HepG2 (cell line): Measurements from ENCODE around the gene CMIP. TPM values are rescaled to one million over a fixed set of nuclear protein-coding genes. Genes with fewer than 3 reads are reported as not detected.

Source experiments
- ATAC-seq: fragments of 200-7000 bp; cut with Tn5 transposase; 3 replicates; pipeline ENCODE4 v1.9.1; 2020; ENCODE audit warnings: mild to moderate bottlenecking, moderate library complexity
- BruUV-seq: library from RNA; stranded (reverse); fragments of 400-500 nt; replicated peaks from 2 replicates; lab custom pipeline; 2021; lab: Mats Ljungman, UMichigan
- CTCF ChIA-PET: fragments of 300-600 bp; formaldehyde crosslinking; extraction: SDS; loops from one replicate; lab custom pipeline; 2021; ENCODE audit warnings: low total read pairs, inconsistent platforms, low intra/inter-chr PET ratio; lab: Yijun Ruan, JAX
- POLR2A ChIA-PET: fragments of 350-600 bp; sonication (Branson Sonifier 250); formaldehyde crosslinking; loops from one replicate; lab custom pipeline; 2020; ENCODE audit warnings: antibody characterized with exemption, inconsistent platforms; lab: Yijun Ruan, JAX
- DNase-seq: peaks from one replicate; pipeline ENCODE4 v3.0.0-alpha.2; 2015; ENCODE audit warnings: low spot score
- FAIRE-seq: peaks from 3 replicates; lab custom pipeline; 2011; peaks lifted over from hg19 to GRCh38; lab: Jason Lieb, UNC
- H2AFZ ChIP-seq: one replicate; pipeline ENCODE4 v1.6.1; 2011; ENCODE audit warnings: low read length, inconsistent platforms
- H3K27ac ChIP-seq: fragments of 300-600 bp; 3 replicates; pipeline ENCODE4 v1.8.0; 2011; ENCODE audit warnings: mixed run types, mild to moderate bottlenecking, mixed read lengths, low read length, inconsistent platforms; ENCODE audit not compliant: insufficient read depth; ENCODE audit errors: extremely low read length
- H3K27me3 ChIP-seq, 2 experiments: fragments of 200-600 bp in 1 of 2; 2 replicates in 1 of 2; 3 replicates in 1 of 2; pipeline versions ENCODE4 v1.6.0 to v1.8.0; 2011; ENCODE audit warnings: low read length in 2 of 2, mild to moderate bottlenecking in 2 of 2, moderate library complexity in 2 of 2, inconsistent platforms in 1 of 2; ENCODE audit not compliant: insufficient read depth in 2 of 2, control insufficient read depth in 1 of 2
- H3K36me3 ChIP-seq, 2 experiments: fragments of 200-600 bp in 1 of 2; replicated peaks in 1 of 2; 2 replicates in 1 of 2; 3 replicates in 1 of 2; pipeline versions ENCODE4 v1.5.1 to v1.8.0; 2011; ENCODE audit warnings: low read length in 2 of 2, inconsistent platforms in 1 of 2; ENCODE audit not compliant: insufficient read depth in 2 of 2, control insufficient read depth in 1 of 2
- H3K4me1 ChIP-seq: 2 replicates; pipeline ENCODE4 v1.5.1; 2012; ENCODE audit warnings: low read length, inconsistent platforms; ENCODE audit not compliant: insufficient read depth
- H3K4me2 ChIP-seq: 2 replicates; pipeline ENCODE4 v1.6.0; 2011; ENCODE audit warnings: low read depth, low read length, inconsistent platforms
- H3K4me3 ChIP-seq, 3 experiments: fragments of 200-600 bp in 1 of 3; sonication (generic), shearing (Covaris generic) in 1 of 3; replicated peaks in 1 of 3; 2 replicates each; pipeline ENCODE4 v1.5.1; 2011 to 2016; ENCODE audit warnings: low read length in 3 of 3, inconsistent platforms in 2 of 3, low read depth in 2 of 3, mild to moderate bottlenecking in 2 of 3, control low read depth in 1 of 3, mixed read lengths in 1 of 3; ENCODE audit not compliant: insufficient read depth in 1 of 3
- H3K79me2 ChIP-seq: one replicate; pipeline ENCODE4 v1.6.1; 2011; ENCODE audit warnings: low read length, inconsistent platforms; ENCODE audit not compliant: insufficient read depth
- H3K9ac ChIP-seq: 2 replicates; pipeline ENCODE4 v1.6.0; 2011; ENCODE audit warnings: mild to moderate bottlenecking, low read depth, low read length, inconsistent platforms; ENCODE audit not compliant: insufficient read depth
- H3K9me3 ChIP-seq: 2 replicates; pipeline ENCODE4 v1.5.1; 2012; ENCODE audit warnings: mild to moderate bottlenecking, low read length
- H4K20me1 ChIP-seq: 2 replicates; pipeline ENCODE4 v1.6.0; 2011; ENCODE audit warnings: inconsistent platforms, mild to moderate bottlenecking, low read length, moderate library complexity; ENCODE audit not compliant: insufficient read depth
- MATR3 ChIP-seq: sonication (generic); formaldehyde crosslinking; IDR thresholded peaks from 2 replicates; pipeline ENCODE4 v1.4.0; 2020; ENCODE audit warnings: missing genetic modification reagents
- SAP130 ChIP-seq: IDR thresholded peaks from 2 replicates; pipeline ENCODE4 v1.6.1; 2016; ENCODE audit warnings: low read depth
- SRSF1 ChIP-seq: fragments of 200-400 bp; formaldehyde crosslinking; optimal IDR thresholded peaks from 2 replicates; pipeline ENCODE3; 2017; ENCODE audit warnings: mild to moderate bottlenecking, low read depth, low read length, moderate library complexity
- TBL1XR1 ChIP-seq: fragments of 150-350 bp; IDR thresholded peaks from 2 replicates; pipeline ENCODE4 v1.6.1; 2014; ENCODE audit warnings: borderline replicate concordance, low read length; ENCODE audit not compliant: partially characterized antibody
- ZMYM3 ChIP-seq: sonication (generic); formaldehyde crosslinking; IDR thresholded peaks from 2 replicates; pipeline ENCODE4 v1.5.1; 2020; ENCODE audit warnings: mild to moderate bottlenecking, missing genetic modification reagents
- ZNF251 ChIP-seq: sonication (generic); formaldehyde crosslinking; IDR thresholded peaks from 2 replicates; pipeline ENCODE4 v1.9.0; 2021; ENCODE audit warnings: mild to moderate bottlenecking, missing genetic modification reagents
- ZNF629 ChIP-seq: sonication (generic); formaldehyde crosslinking; conservative IDR thresholded peaks from 2 replicates; pipeline ENCODE4 v1.5.0; 2020; ENCODE audit warnings: missing genetic modification reagents
- ZNF670 ChIP-seq: sonication (generic); formaldehyde crosslinking; IDR thresholded peaks from 2 replicates; pipeline ENCODE4 v1.8.0; 2022; ENCODE audit warnings: mild to moderate bottlenecking, missing genetic modification reagents, borderline replicate concordance
- ZNF709 ChIP-seq: sonication (generic); formaldehyde crosslinking; IDR thresholded peaks from 2 replicates; pipeline ENCODE4 v1.5.0; 2020; ENCODE audit warnings: mild to moderate bottlenecking, missing genetic modification reagents
- ZNF720 ChIP-seq: sonication (generic); formaldehyde crosslinking; IDR thresholded peaks from 2 replicates; pipeline ENCODE4 v1.4.0; 2020; ENCODE audit warnings: missing genetic modification reagents
- ZNF800 ChIP-seq: sonication (generic); formaldehyde crosslinking; IDR thresholded peaks from 2 replicates; pipeline ENCODE4 v1.4.0; 2020; ENCODE audit warnings: missing genetic modification reagents
- ZSCAN30 ChIP-seq: sonication (generic); formaldehyde crosslinking; IDR thresholded peaks from 2 replicates; pipeline ENCODE4 v1.5.0; 2020; ENCODE audit warnings: mild to moderate bottlenecking, missing genetic modification reagents
- WGBS: methylation state at CpG from one replicate; pipeline ENCODE4 v1.1.6; 2017; ENCODE audit warnings: low lambda C conversion rate; 5-methylcytosine and 5-hydroxymethylcytosine counted together
- in situ Hi-C: cut with HindIII; loops from 2 replicates; pipeline ENCODE4 v1.10.0; 2017; ENCODE audit warnings: low pct_unique_long_range_greater_than_20kb; ENCODE audit not compliant: extremely low pct_ligation_motif_present
- intact Hi-C: fragments of 100-400 bp; cut with micrococcal nuclease; formaldehyde crosslinking; loops from one replicate; pipeline ENCODE4 v1.10.0; 2022; ENCODE audit not compliant: unreplicated experiment
- polyA plus RNA-seq, 8 experiments: library from polyadenylated mRNA; depleted of rRNA in 3 of 8; stranded (reverse) in 7 of 8; unstranded in 1 of 8; fragments of >200 nt; fragmentation: Illumina TruSeq in 4 of 8; extraction: Trizol in 4 of 8; gene quantifications; 2 replicates each; pipeline versions ENCODE4 v1.2.1 to v1.2.3, GENCODE V29; 2011 to 2016; ENCODE audit warnings: low read depth in 4 of 8, missing spikeins in 1 of 8, mixed read lengths in 1 of 8; ENCODE audit not compliant: insufficient read depth in 1 of 8
- total RNA-seq, 5 experiments: library from RNA; depleted of rRNA; stranded (reverse); fragments of >200 nt; fragmentation: Illumina TruSeq; extraction: Trizol; gene quantifications; 2 replicates each; pipeline ENCODE4 v1.2.3, GENCODE V29; 2016; ENCODE audit warnings: low read depth in 1 of 5
- TF ChIP-seq, protein P1 (sequence below): sonication (generic); formaldehyde crosslinking; IDR thresholded peaks from one replicate; pipeline ENCODE4 v1.5.1; 2020; ENCODE audit warnings: mild to moderate bottlenecking, missing genetic modification reagents; ENCODE audit errors: not compliant biosample characterization

The CMIP gene
- total and polyA plus RNA-seq, 2 of the 13 experiments (the other 11 are each of a cell fraction or from before 2014, with no cell fraction given) = 10.9 to 18.1 TPM

- no peak for TF ChIP-seq ZNF800 (CRISPR knock-in tag)
- no peak for TF ChIP-seq ZNF720
- no peak for TF ChIP-seq MATR3 (CRISPR knock-in tag)
- no peak for TF ChIP-seq ZNF251 (CRISPR knock-in tag)
Observed at GRCh38 chr16:81494888-81495287, 50.3 kb downstream of the CMIP start (continued).

GRCh38 chr16:81495321-81496234 lies 51.0 kb downstream of the CMIP start:
- peaks cover 18 to 50% of the 10 kb centered on the region in 2 experiments for H3K36me3 ChIP-seq
- H3K9ac ChIP-seq = no peak overlapping the region
- no peak for DNase-seq
- H3K4me2 ChIP-seq = no peak overlapping the region
- H3K27ac ChIP-seq = no peak overlapping the region
- intact Hi-C loops = no loop called here
- H3K4me3 ChIP-seq = no peak overlapping the region
- in situ Hi-C loops = no loop called here
- no peaks in the 10 kb centered on the region for H3K27me3 ChIP-seq
- peaks cover 91% of the 10 kb centered on the region for H4K20me1 ChIP-seq
- no peak overlapping the region for H2AFZ ChIP-seq
- 96% methylated on average over 10 of the region's 17 CpGs for WGBS
- no peaks in the 10 kb centered on the region for H3K9me3 ChIP-seq
- ATAC-seq = no peak
- no peak for FAIRE-seq
- peaks cover 16% of the 10 kb centered on the region; the same call in 1 of the 2 replicates for H3K4me1 ChIP-seq
- peaks cover 96% of the 10 kb centered on the region for H3K79me2 ChIP-seq
- BruUV-seq = no TSS peak
- ChIA-PET CTCF (no interaction called here), POLR2A (no interaction called here)
- TF ChIP-seq ZMYM3 (peak; percentile 40; the same call in 1 of the 2 replicates), SRSF1 (no peak), ZNF629 (CRISPR knock-in tag) (peak; percentile 85), ZNF709 (CRISPR knock-in tag) (no peak), ZNF670 (no peak), TBL1XR1 (no peak), ZSCAN30 (CRISPR knock-in tag) (no peak), SAP130 (CRISPR knock-in tag) (no peak)
- TF ChIP-seq, protein P1, sequence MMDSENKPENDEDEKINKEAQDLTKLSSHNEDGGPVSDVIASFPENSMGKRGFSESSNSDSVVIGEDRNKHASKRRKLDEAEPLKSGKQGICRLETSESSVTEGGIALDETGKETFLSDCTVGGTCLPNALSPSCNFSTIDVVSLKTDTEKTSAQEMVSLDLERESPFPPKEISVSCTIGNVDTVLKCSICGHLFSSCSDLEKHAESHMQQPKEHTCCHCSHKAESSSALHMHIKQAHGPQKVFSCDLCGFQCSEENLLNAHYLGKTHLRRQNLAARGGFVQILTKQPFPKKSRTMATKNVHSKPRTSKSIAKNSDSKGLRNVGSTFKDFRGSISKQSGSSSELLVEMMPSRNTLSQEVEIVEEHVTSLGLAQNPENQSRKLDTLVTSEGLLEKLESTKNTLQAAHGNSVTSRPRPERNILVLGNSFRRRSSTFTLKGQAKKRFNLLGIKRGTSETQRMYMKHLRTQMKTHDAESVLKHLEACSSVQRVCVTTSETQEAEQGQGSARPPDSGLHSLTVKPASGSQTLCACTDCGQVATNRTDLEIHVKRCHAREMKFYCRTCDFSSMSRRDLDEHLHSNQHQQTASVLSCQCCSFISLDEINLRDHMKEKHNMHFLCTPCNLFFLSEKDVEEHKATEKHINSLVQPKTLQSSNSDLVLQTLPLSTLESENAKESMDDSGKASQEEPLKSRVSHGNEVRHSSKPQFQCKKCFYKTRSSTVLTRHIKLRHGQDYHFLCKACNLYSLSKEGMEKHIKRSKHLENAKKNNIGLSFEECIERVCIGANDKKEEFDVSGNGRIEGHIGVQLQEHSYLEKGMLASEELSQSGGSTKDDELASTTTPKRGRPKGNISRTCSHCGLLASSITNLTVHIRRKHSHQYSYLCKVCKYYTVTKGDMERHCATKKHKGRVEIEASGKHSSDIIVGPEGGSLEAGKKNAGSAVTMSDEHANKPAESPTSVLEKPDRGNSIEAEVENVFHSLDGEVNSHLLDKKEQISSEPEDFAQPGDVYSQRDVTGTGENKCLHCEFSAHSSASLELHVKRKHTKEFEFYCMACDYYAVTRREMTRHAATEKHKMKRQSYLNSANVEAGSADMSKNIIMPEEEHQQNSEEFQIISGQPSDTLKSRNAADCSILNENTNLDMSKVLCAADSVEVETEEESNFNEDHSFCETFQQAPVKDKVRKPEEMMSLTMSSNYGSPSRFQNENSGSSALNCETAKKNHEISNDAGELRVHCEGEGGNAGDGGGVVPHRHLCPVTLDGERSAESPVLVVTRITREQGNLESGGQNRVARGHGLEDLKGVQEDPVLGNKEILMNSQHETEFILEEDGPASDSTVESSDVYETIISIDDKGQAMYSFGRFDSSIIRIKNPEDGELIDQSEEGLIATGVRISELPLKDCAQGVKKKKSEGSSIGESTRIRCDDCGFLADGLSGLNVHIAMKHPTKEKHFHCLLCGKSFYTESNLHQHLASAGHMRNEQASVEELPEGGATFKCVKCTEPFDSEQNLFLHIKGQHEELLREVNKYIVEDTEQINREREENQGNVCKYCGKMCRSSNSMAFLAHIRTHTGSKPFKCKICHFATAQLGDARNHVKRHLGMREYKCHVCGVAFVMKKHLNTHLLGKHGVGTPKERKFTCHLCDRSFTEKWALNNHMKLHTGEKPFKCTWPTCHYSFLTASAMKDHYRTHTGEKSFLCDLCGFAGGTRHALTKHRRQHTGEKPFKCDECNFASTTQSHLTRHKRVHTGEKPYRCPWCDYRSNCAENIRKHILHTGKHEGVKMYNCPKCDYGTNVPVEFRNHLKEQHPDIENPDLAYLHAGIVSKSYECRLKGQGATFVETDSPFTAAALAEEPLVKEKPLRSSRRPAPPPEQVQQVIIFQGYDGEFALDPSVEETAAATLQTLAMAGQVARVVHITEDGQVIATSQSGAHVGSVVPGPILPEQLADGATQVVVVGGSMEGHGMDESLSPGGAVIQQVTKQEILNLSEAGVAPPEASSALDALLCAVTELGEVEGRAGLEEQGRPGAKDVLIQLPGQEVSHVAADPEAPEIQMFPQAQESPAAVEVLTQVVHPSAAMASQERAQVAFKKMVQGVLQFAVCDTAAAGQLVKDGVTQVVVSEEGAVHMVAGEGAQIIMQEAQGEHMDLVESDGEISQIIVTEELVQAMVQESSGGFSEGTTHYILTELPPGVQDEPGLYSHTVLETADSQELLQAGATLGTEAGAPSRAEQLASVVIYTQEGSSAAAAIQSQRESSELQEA = no peak
